ENCODE results near the gene TCF7L1. TPM values are rescaled to one million over a fixed set of nuclear protein-coding genes. Genes with fewer than 3 reads are reported as not detected.

TCF7L1 gene
- polyA plus RNA-seq, 3 donors = 0.05 to 0.09 TPM; not detected in 1

GRCh38 chr2:85355073-85355410 is 221.8 kb downstream of the TCF7L1 start:
- Mint-ChIP-seq H3K36me3 (peaks cover 48 to 51% of the 10 kb centered on the region in 2 donors), H3K9me3 (no peaks in the 10 kb centered on the region), H3K27me3 (ENCODE audit: low read depth in 3 of 3) (peaks cover 0 to 2% (median 0%) of the 10 kb centered on the region in 3 donors), H3K27ac (peak overlapping the region; percentile 94 to 100 (median 98)), H3K4me1 (peaks cover 33% of the 10 kb centered on the region), H3K4me3 (peak overlapping the region; percentile 95 to 100)
- H3K79me2 ChIP-seq (ENCODE audit: insufficient read depth, low read length) = peaks cover 46% of the 10 kb centered on the region
- H2AFZ ChIP-seq (ENCODE audit: insufficient read depth, low read depth, low read length, poor library complexity, severe bottlenecking) = peak overlapping the region; percentile 91
- H3K27ac ChIP-seq (ENCODE audit: low read depth in 1 of 2, low read length in 2 of 2) = peak overlapping the region; percentile 67 to 91
- H3K36me3 ChIP-seq (replicated peaks in 1 of 2; ENCODE audit: control insufficient read depth in 1 of 2, insufficient read depth in 2 of 2, low read length in 2 of 2) = peaks cover 35 to 61% of the 10 kb centered on the region in 2 donors
- H3K9ac ChIP-seq (ENCODE audit: insufficient read depth, low read length, poor library complexity, severe bottlenecking) = peak overlapping the region; percentile 86
- H3K27me3 ChIP-seq (ENCODE audit: control insufficient read depth in 2 of 2, insufficient read depth in 2 of 2, low read length in 2 of 2) = no peaks in the 10 kb centered on the region
- no peaks in the 10 kb centered on the region for H4K20me1 ChIP-seq (ENCODE audit: insufficient read depth, low read length)
- H3K4me1 ChIP-seq (ENCODE audit: control insufficient read depth in 1 of 2, insufficient read depth in 2 of 2, low read length in 2 of 2) = peaks cover 14 to 22% of the 10 kb centered on the region in 2 donors
- DNase-seq = no peak
- 12% methylated on average over 8 of the region's 10 CpGs for WGBS (ENCODE audit: insufficient coverage)
- intact Hi-C loops (cut with micrococcal nuclease) = loop anchor here in 1 of 2 donors (2.0 kb wide), 1 partner anchor 28 kb away; the partner anchor contains the start of gene TGOLN2
- peak overlapping the region; percentile 84 for H3K4me2 ChIP-seq (replicated peaks; ENCODE audit: extremely low read depth, low read length, poor library complexity, severe bottlenecking)
- H3K9me3 ChIP-seq (replicated peaks in 1 of 2; ENCODE audit: control insufficient read depth in 1 of 2, insufficient read depth in 1 of 2, low read length in 2 of 2) = no peaks in the 10 kb centered on the region
- H3K4me3 ChIP-seq (replicated peaks in 1 of 3; ENCODE audit: low read depth in 2 of 3, low read length in 3 of 3) = peak overlapping the region; percentile 78 to 93 (median 88)
- TF ChIP-seq CTCF (IDR thresholded peaks at IDR 0.05) = no peak

- DNase-seq = no peak
- Mint-ChIP-seq H3K27me3 (ENCODE audit: low read depth in 3 of 3) (peaks cover 0 to 2% (median 0%) of the 10 kb centered on the region in 3 donors), H3K27ac (peak overlapping the region in 4 of 7 donors; percentile 34 to 100 (median 46)), H3K9me3 (no peaks in the 10 kb centered on the region), H3K4me3 (peak overlapping the region in 1 of 2 donors; percentile 100), H3K36me3 (peaks cover 46 to 49% of the 10 kb centered on the region in 2 donors), H3K4me1 (peaks cover 33% of the 10 kb centered on the region)
- no peaks in the 10 kb centered on the region for H3K9me3 ChIP-seq (replicated peaks in 1 of 2; ENCODE audit: control insufficient read depth in 1 of 2, insufficient read depth in 1 of 2, low read length in 2 of 2)
- H3K9ac ChIP-seq (ENCODE audit: insufficient read depth, low read length, poor library complexity, severe bottlenecking) = peak overlapping the region; percentile 86
- H3K27me3 ChIP-seq (ENCODE audit: control insufficient read depth in 2 of 2, insufficient read depth in 2 of 2, low read length in 2 of 2) = no peaks in the 10 kb centered on the region
- intact Hi-C loops (cut with micrococcal nuclease) = loop anchor here in 1 of 2 donors (2.0 kb wide), 1 partner anchor 29 kb away; the partner anchor contains the start of gene TGOLN2
- peak overlapping the region; percentile 84 for H3K4me2 ChIP-seq (replicated peaks; ENCODE audit: extremely low read depth, low read length, poor library complexity, severe bottlenecking)
- H2AFZ ChIP-seq (ENCODE audit: insufficient read depth, low read depth, low read length, poor library complexity, severe bottlenecking) = peak overlapping the region; percentile 91
- H4K20me1 ChIP-seq (ENCODE audit: insufficient read depth, low read length) = no peaks in the 10 kb centered on the region
- WGBS (ENCODE audit: insufficient coverage) = no CpG with 5 or more reads among the region's 3 CpGs
- peak overlapping the region in 1 of 3 experiments; percentile 78 for H3K4me3 ChIP-seq (replicated peaks in 1 of 3; ENCODE audit: low read depth in 2 of 3, low read length in 3 of 3)
- TF ChIP-seq CTCF (IDR thresholded peaks at IDR 0.05) = no peak
- peak overlapping the region in 1 of 2 donors; percentile 91 for H3K27ac ChIP-seq (ENCODE audit: low read depth in 1 of 2, low read length in 2 of 2)
- peaks cover 30 to 60% of the 10 kb centered on the region in 2 donors for H3K36me3 ChIP-seq (replicated peaks in 1 of 2; ENCODE audit: control insufficient read depth in 1 of 2, insufficient read depth in 2 of 2, low read length in 2 of 2)
- peaks cover 14 to 22% of the 10 kb centered on the region in 2 donors for H3K4me1 ChIP-seq (ENCODE audit: control insufficient read depth in 1 of 2, insufficient read depth in 2 of 2, low read length in 2 of 2)
- H3K79me2 ChIP-seq (ENCODE audit: insufficient read depth, low read length) = peaks cover 46% of the 10 kb centered on the region
Observed at GRCh38 chr2:85355521-85355920, 222.3 kb downstream of the TCF7L1 start.

Data from CD14-positive monocyte (primary cell).